ENCODE measurements around the gene KCNT2. TPM values are rescaled to one million over a fixed set of nuclear protein-coding genes. Genes with fewer than 3 reads are reported as not detected.

Gene KCNT2
- total RNA-seq, 1 donor from 2014 or later, result 26.2 TPM

GRCh38 chr1:196637606-196638005 lies 29.4 kb upstream of the KCNT2 start:
- Mint-ChIP-seq H3K4me3 (ENCODE audit: unreplicated experiment) (no peak overlapping the region), H3K36me3 (ENCODE audit: unreplicated experiment) (peaks cover 4% of the 10 kb centered on the region), H3K9me3 (ENCODE audit: unreplicated experiment) (peaks cover 12% of the 10 kb centered on the region), H3K4me1 (ENCODE audit: unreplicated experiment) (no peaks in the 10 kb centered on the region), H3K27ac (ENCODE audit: unreplicated experiment) (no peak overlapping the region), H3K27me3 (ENCODE audit: unreplicated experiment) (no peaks in the 10 kb centered on the region)
- no peak for TF ChIP-seq CTCF (IDR thresholded peaks at IDR 0.05)
- no peak for DNase-seq (ENCODE audit: extremely low spot score, unreplicated experiment)

GRCh38 chr1:196628838-196629237 lies 20.6 kb upstream of the KCNT2 start:
- no peak for DNase-seq (ENCODE audit: extremely low spot score, unreplicated experiment)
- H3K27ac Mint-ChIP-seq (ENCODE audit: unreplicated experiment), result no peak overlapping the region
- peaks cover 17% of the 10 kb centered on the region for H3K9me3 Mint-ChIP-seq (ENCODE audit: unreplicated experiment)
- TF ChIP-seq CTCF (IDR thresholded peaks at IDR 0.05), result no peak
- H3K36me3 Mint-ChIP-seq (ENCODE audit: unreplicated experiment), result peaks cover 13% of the 10 kb centered on the region
- H3K4me3 Mint-ChIP-seq (ENCODE audit: unreplicated experiment), result no peak overlapping the region
- H3K4me1 Mint-ChIP-seq (ENCODE audit: unreplicated experiment), result no peaks in the 10 kb centered on the region
- H3K27me3 Mint-ChIP-seq (ENCODE audit: unreplicated experiment), result no peaks in the 10 kb centered on the region

- Mint-ChIP-seq H3K36me3 (ENCODE audit: unreplicated experiment) (peaks cover 2% of the 10 kb centered on the region), H3K4me1 (ENCODE audit: unreplicated experiment) (no peaks in the 10 kb centered on the region), H3K27ac (ENCODE audit: unreplicated experiment) (no peak overlapping the region), H3K27me3 (ENCODE audit: unreplicated experiment) (no peaks in the 10 kb centered on the region), H3K4me3 (ENCODE audit: unreplicated experiment) (no peak overlapping the region), H3K9me3 (ENCODE audit: unreplicated experiment) (peaks cover 2% of the 10 kb centered on the region)
- no peak for TF ChIP-seq CTCF (IDR thresholded peaks at IDR 0.05)
- DNase-seq (ENCODE audit: extremely low spot score, unreplicated experiment), result no peak
Measured at GRCh38 chr1:196623079-196623478, 14.8 kb upstream of the KCNT2 start.

GRCh38 chr1:196619721-196620120 lies 11.5 kb upstream of the KCNT2 start:
- H3K27me3 Mint-ChIP-seq (ENCODE audit: unreplicated experiment), result peaks cover 2% of the 10 kb centered on the region
- DNase-seq (ENCODE audit: extremely low spot score, unreplicated experiment), result no peak
- no peaks in the 10 kb centered on the region for H3K36me3 Mint-ChIP-seq (ENCODE audit: unreplicated experiment)
- H3K9me3 Mint-ChIP-seq (ENCODE audit: unreplicated experiment), result no peaks in the 10 kb centered on the region
- no peaks in the 10 kb centered on the region for H3K4me1 Mint-ChIP-seq (ENCODE audit: unreplicated experiment)
- no peak for TF ChIP-seq CTCF (IDR thresholded peaks at IDR 0.05)
- no peak overlapping the region for H3K4me3 Mint-ChIP-seq (ENCODE audit: unreplicated experiment)
- no peak overlapping the region for H3K27ac Mint-ChIP-seq (ENCODE audit: unreplicated experiment)

- DNase-seq (ENCODE audit: extremely low spot score, unreplicated experiment), result no peak
- H3K4me3 Mint-ChIP-seq (ENCODE audit: unreplicated experiment), result no peak overlapping the region
- no peaks in the 10 kb centered on the region for H3K36me3 Mint-ChIP-seq (ENCODE audit: unreplicated experiment)
- H3K9me3 Mint-ChIP-seq (ENCODE audit: unreplicated experiment), result no peaks in the 10 kb centered on the region
- H3K27me3 Mint-ChIP-seq (ENCODE audit: unreplicated experiment), result peaks cover 7% of the 10 kb centered on the region
- no peak overlapping the region for H3K27ac Mint-ChIP-seq (ENCODE audit: unreplicated experiment)
- no peak for TF ChIP-seq CTCF (IDR thresholded peaks at IDR 0.05)
- H3K4me1 Mint-ChIP-seq (ENCODE audit: unreplicated experiment), result peaks cover 8% of the 10 kb centered on the region
Measured at GRCh38 chr1:196611873-196612272, 3.6 kb upstream of the KCNT2 start.

Data from osteocyte (in vitro differentiated cells).